ENCODE results near the gene TLCD3A.
"Not testable (repeated sequence)": the region's sequence is repeated elsewhere in the genome, so short reads cannot be mapped to it uniquely, and the experiment has no call there.

The TLCD3A gene

GRCh38 chr17:718075-718474 is 14.3 kb upstream of the TLCD3A start:
- no peak for DNase-seq

GRCh38 chr17:720706-721539 is 11.5 kb upstream of the TLCD3A start:
- no peak for DNase-seq

- no peak for DNase-seq
Observed at GRCh38 chr17:721540-721937, 10.9 kb upstream of the TLCD3A start.

GRCh38 chr17:725084-725483 is 7.3 kb upstream of the TLCD3A start:
- DNase-seq: no peak

- DNase-seq: no peak
Observed at GRCh38 chr17:725746-726145, 6.7 kb upstream of the TLCD3A start.

- DNase-seq: no peak
Observed at GRCh38 chr17:726271-726919, 6.0 kb upstream of the TLCD3A start.

GRCh38 chr17:728911-729310 is 3.5 kb upstream of the TLCD3A start:
- DNase-seq: no peak

GRCh38 chr17:731644-732066 is 741 bp upstream of the TLCD3A start:
- DNase-seq: no peak

GRCh38 chr17:732902-733720 is 715 bp downstream of the TLCD3A start:
- no peak for DNase-seq

GRCh38 chr17:733743-734142 is 1.3 kb downstream of the TLCD3A start:
- DNase-seq: no peak

- no peak for DNase-seq
Observed at GRCh38 chr17:737561-738113, 5.2 kb downstream of the TLCD3A start.

GRCh38 chr17:740240-741017 is 8.0 kb downstream of the TLCD3A start:
- no peak for DNase-seq

- no peak for DNase-seq
Observed at GRCh38 chr17:742147-742793, 9.9 kb downstream of the TLCD3A start.

GRCh38 chr17:743139-743538 is 10.7 kb downstream of the TLCD3A start:
- DNase-seq: no peak

GRCh38 chr17:744937-745336 is 12.5 kb downstream of the TLCD3A start:
- no peak for DNase-seq

GRCh38 chr17:745406-745805 is 13.0 kb downstream of the TLCD3A start:
- no peak for DNase-seq

GRCh38 chr17:746181-746580 is 13.8 kb downstream of the TLCD3A start:
- DNase-seq: no peak

GRCh38 chr17:746783-747629 is 14.6 kb downstream of the TLCD3A start:
- no peak for DNase-seq

GRCh38 chr17:748604-749003 is 16.2 kb downstream of the TLCD3A start:
- not testable (repeated sequence) for DNase-seq

- DNase-seq: not testable (repeated sequence)
Observed at GRCh38 chr17:749359-749758, 17.0 kb downstream of the TLCD3A start.

Data from NCI-H2107 (cell line).